ENCODE results near the gene G0S2.

G0S2 gene

GRCh38 chr1:209651138-209651587 lies 24.0 kb upstream of the G0S2 start:
- peak in 1 of 2 experiments; percentile 79 for DNase-seq (ENCODE audit: low read depth in 1 of 2, low spot score in 1 of 2)
- Histone ChIP-seq H3K4me3 (replicated peaks; ENCODE audit: insufficient read depth, low read length) (no peak overlapping the region), H3K27ac (replicated peaks) (peak overlapping the region; percentile 47), H3K27me3 (ENCODE audit: insufficient read depth, poor library complexity, severe bottlenecking) (no peaks in the 10 kb centered on the region)
- TF ChIP-seq POLR2AphosphoS5 (IDR thresholded peaks at IDR 0.05; ENCODE audit: low read depth) (no peak), CTCF (IDR thresholded peaks at IDR 0.05; ENCODE audit: insufficient read depth, low read length) (no peak), SPI1 (IDR thresholded peaks at IDR 0.05; ENCODE audit: borderline replicate concordance, low read depth) (no peak), GABPA (IDR thresholded peaks at IDR 0.05; ENCODE audit: low read depth) (no peak)
- TF ChIP-seq, protein P1, sequence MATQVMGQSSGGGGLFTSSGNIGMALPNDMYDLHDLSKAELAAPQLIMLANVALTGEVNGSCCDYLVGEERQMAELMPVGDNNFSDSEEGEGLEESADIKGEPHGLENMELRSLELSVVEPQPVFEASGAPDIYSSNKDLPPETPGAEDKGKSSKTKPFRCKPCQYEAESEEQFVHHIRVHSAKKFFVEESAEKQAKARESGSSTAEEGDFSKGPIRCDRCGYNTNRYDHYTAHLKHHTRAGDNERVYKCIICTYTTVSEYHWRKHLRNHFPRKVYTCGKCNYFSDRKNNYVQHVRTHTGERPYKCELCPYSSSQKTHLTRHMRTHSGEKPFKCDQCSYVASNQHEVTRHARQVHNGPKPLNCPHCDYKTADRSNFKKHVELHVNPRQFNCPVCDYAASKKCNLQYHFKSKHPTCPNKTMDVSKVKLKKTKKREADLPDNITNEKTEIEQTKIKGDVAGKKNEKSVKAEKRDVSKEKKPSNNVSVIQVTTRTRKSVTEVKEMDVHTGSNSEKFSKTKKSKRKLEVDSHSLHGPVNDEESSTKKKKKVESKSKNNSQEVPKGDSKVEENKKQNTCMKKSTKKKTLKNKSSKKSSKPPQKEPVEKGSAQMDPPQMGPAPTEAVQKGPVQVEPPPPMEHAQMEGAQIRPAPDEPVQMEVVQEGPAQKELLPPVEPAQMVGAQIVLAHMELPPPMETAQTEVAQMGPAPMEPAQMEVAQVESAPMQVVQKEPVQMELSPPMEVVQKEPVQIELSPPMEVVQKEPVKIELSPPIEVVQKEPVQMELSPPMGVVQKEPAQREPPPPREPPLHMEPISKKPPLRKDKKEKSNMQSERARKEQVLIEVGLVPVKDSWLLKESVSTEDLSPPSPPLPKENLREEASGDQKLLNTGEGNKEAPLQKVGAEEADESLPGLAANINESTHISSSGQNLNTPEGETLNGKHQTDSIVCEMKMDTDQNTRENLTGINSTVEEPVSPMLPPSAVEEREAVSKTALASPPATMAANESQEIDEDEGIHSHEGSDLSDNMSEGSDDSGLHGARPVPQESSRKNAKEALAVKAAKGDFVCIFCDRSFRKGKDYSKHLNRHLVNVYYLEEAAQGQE (IDR thresholded peaks at IDR 0.05; ENCODE audit: insufficient replicate concordance, low read depth), result no peak

DNA sequence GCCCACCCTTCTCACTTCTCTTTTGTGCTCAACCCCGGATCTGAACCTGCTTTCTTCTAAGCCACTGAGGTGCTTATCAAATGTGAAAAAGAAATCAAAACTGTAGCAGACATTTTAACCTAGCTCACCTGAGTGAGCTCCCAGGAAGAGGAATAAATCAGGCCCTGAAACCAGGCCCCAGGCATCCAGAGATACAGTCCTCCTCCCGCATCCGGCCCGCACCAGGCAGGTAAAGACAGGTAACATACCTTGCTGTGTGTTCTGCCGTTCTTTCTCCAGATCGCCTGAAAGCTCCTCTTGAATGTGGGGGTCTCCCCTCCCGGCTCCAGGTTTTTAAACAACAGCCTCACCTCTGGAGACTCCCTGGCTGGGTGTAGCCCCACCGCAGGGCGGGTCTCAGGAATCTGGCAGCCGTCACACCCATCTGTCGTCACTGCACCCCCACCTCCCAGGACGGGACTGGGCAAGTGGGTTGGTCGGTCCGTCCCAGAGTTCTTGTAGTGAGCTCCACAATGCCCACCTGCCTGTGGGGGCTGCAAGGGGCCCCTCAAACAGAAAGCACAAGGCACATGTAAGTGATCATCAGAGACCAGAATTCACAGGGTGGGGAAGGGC lies 23.0 kb upstream of the G0S2 start, which contains the start of gene LAMB3:
TSS of gene LAMB3 (minus strand) at position 305 of the 615 bp plus-strand sequence. CDS start 1,481 bp downstream, outside the sequence.
- H3K27me3 ChIP-seq (ENCODE audit: insufficient read depth, poor library complexity, severe bottlenecking), result no peaks in the 10 kb centered on the region
- no peak within 1 kb of the TSS for H3K4me3 ChIP-seq (replicated peaks; ENCODE audit: insufficient read depth, low read length)
- DNase-seq (ENCODE audit: low read depth in 1 of 2, low spot score in 1 of 2), result no peak
- no peak for TF ChIP-seq POLR2AphosphoS5 (IDR thresholded peaks at IDR 0.05; ENCODE audit: low read depth)
- TF ChIP-seq, protein P1 (IDR thresholded peaks at IDR 0.05; ENCODE audit: insufficient replicate concordance, low read depth), result no peak
- no peak for TF ChIP-seq SPI1 (IDR thresholded peaks at IDR 0.05; ENCODE audit: borderline replicate concordance, low read depth)
- TF ChIP-seq GABPA (IDR thresholded peaks at IDR 0.05; ENCODE audit: low read depth), result no peak
- no peak for TF ChIP-seq CTCF (IDR thresholded peaks at IDR 0.05; ENCODE audit: insufficient read depth, low read length)
- H3K27ac ChIP-seq (replicated peaks), result no peak within 1 kb of the TSS; the same call in 1 of the 2 replicates

DNA sequence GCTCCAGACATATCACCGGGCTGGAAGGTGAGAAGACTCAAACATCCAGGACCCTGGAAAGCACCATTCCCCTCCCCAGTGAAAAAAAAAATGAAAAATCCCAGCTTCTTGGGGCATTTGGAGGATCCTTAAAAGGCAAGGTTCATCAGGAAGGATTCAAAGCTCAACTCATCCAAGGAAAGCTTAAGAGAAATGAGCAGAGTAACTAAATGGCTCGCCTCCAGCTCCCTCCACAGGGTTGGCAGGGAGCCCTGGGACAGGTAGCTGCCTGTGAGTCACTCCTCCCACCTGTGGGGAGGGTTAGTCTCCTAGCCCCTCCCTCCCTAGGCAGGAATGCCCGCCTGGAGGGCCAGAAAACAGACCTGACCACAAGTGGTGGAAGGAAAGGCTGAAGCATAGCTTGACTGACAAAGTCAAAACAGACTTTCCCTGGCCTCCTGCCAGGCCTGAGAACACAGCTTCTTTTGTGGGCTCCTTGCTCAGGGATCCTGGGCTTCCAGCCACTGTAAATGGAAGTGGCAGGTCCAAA lies 22.3 kb upstream of the G0S2 start:
- DNase-seq (ENCODE audit: low read depth in 1 of 2, low spot score in 1 of 2), result peak in 1 of 2 experiments; percentile 27
- H3K4me3 ChIP-seq (replicated peaks; ENCODE audit: insufficient read depth, low read length), result no peak overlapping the region
- H3K27me3 ChIP-seq (ENCODE audit: insufficient read depth, poor library complexity, severe bottlenecking), result no peaks in the 10 kb centered on the region
- no peak overlapping the region for H3K27ac ChIP-seq (replicated peaks)
- TF ChIP-seq, protein P1 (IDR thresholded peaks at IDR 0.05; ENCODE audit: insufficient replicate concordance, low read depth), result peak; percentile 84
- TF ChIP-seq POLR2AphosphoS5 (IDR thresholded peaks at IDR 0.05; ENCODE audit: low read depth), result no peak

Data from HL-60 (cell line).